H9 (cell line): Measurements from ENCODE around the gene ZC3H18. TPM values are rescaled to one million over a fixed set of nuclear protein-coding genes. Genes with fewer than 3 reads are reported as not detected.

Experiments
- DNase-seq: peaks from one replicate; pipeline ENCODE4 v3.0.0-alpha.2; 2017
- H2AFZ ChIP-seq: one replicate; pipeline ENCODE4 v1.6.1; 2013; ENCODE audit warnings: mild to moderate bottlenecking, low read length, control low read depth, moderate library complexity
- H2AK5ac ChIP-seq: 2 replicates; pipeline ENCODE4 v1.6.1; 2013; ENCODE audit warnings: low read length, control low read depth, mixed read lengths; ENCODE audit not compliant: insufficient read length
- H2BK120ac ChIP-seq: one replicate; pipeline ENCODE4 v1.6.1; 2013; ENCODE audit warnings: low read depth, mild to moderate bottlenecking, low read length, control low read depth, inconsistent platforms; ENCODE audit not compliant: poor library complexity, severe bottlenecking
- H2BK12ac ChIP-seq: 2 replicates; pipeline ENCODE4 v1.6.1; 2013; ENCODE audit warnings: low read length, control low read depth, mixed read lengths, low read depth; ENCODE audit not compliant: insufficient read length
- H2BK15ac ChIP-seq: 2 replicates; pipeline ENCODE4 v1.6.1; 2013; ENCODE audit warnings: low read depth, low read length, control low read depth
- H2BK20ac ChIP-seq: one replicate; pipeline ENCODE4 v1.6.1; 2013; ENCODE audit warnings: low read depth, mild to moderate bottlenecking, low read length, control low read depth, inconsistent platforms; ENCODE audit not compliant: poor library complexity, severe bottlenecking
- H2BK5ac ChIP-seq: 2 replicates; pipeline ENCODE4 v1.6.1; 2013; ENCODE audit warnings: low read length, control low read depth, mixed read lengths; ENCODE audit not compliant: insufficient read length
- H3K14ac ChIP-seq: 2 replicates; pipeline ENCODE4 v1.6.1; 2013; ENCODE audit warnings: low read length, control low read depth; ENCODE audit not compliant: insufficient read depth
- H3K18ac ChIP-seq: 2 replicates; pipeline ENCODE4 v1.6.1; 2013; ENCODE audit warnings: low read depth, mild to moderate bottlenecking, mixed read lengths, low read length, control low read depth; ENCODE audit not compliant: insufficient read length
- H3K23ac ChIP-seq: 2 replicates; pipeline ENCODE4 v1.6.1; 2013; ENCODE audit warnings: low read length, control low read depth, mixed read lengths, low read depth; ENCODE audit not compliant: insufficient read length
- H3K23me2 ChIP-seq: 2 replicates; pipeline ENCODE4 v1.6.1; 2013; ENCODE audit warnings: low read depth, mild to moderate bottlenecking, mixed read lengths, low read length, control low read depth; ENCODE audit not compliant: insufficient read length, poor library complexity, severe bottlenecking
- H3K27ac ChIP-seq: 2 replicates; pipeline ENCODE4 v1.5.1; 2013; ENCODE audit warnings: low read length, control low read depth, mixed read lengths, low read depth; ENCODE audit not compliant: insufficient read length
- H3K27me3 ChIP-seq: 2 replicates; pipeline ENCODE4 v1.6.1; 2013; ENCODE audit warnings: low read length, control low read depth, inconsistent platforms; ENCODE audit not compliant: insufficient read depth
- H3K4ac ChIP-seq: 2 replicates; pipeline ENCODE4 v1.6.1; 2013; ENCODE audit warnings: low read depth, mild to moderate bottlenecking, control low read depth, inconsistent platforms, low read length, moderate library complexity
- H3K4me1 ChIP-seq: 2 replicates; pipeline ENCODE4 v1.6.1; 2013; ENCODE audit warnings: low read length, control low read depth, inconsistent platforms; ENCODE audit not compliant: insufficient read depth
- H3K4me2 ChIP-seq: 2 replicates; pipeline ENCODE4 v1.6.1; 2013; ENCODE audit warnings: low read length, control low read depth, mixed read lengths; ENCODE audit not compliant: insufficient read length, insufficient read depth
- H3K56ac ChIP-seq: 2 replicates; pipeline ENCODE4 v1.6.1; 2013; ENCODE audit warnings: low read depth, mild to moderate bottlenecking, mixed read lengths, low read length, control low read depth; ENCODE audit not compliant: insufficient read length
- H3K79me1 ChIP-seq: 2 replicates; pipeline ENCODE4 v1.6.1; 2013; ENCODE audit warnings: low read depth, mild to moderate bottlenecking, moderate library complexity, low read length, control low read depth, inconsistent platforms; ENCODE audit not compliant: insufficient read depth, poor library complexity, severe bottlenecking
- H3K79me2 ChIP-seq: 2 replicates; pipeline ENCODE4 v1.6.1; 2013; ENCODE audit warnings: low read length, control low read depth, inconsistent platforms; ENCODE audit not compliant: insufficient read depth
- H3K9ac ChIP-seq: 2 replicates; pipeline ENCODE4 v1.6.1; 2013; ENCODE audit warnings: low read length, control low read depth, mixed read lengths; ENCODE audit not compliant: insufficient read length; ENCODE audit errors: extremely low read depth
- H3K9me3 ChIP-seq: one replicate; pipeline ENCODE4 v1.6.1; 2013; ENCODE audit warnings: low read depth, low read length, inconsistent platforms; ENCODE audit not compliant: control insufficient read depth
- H3T11ph ChIP-seq: one replicate; pipeline ENCODE4 v1.6.1; 2013; ENCODE audit warnings: mild to moderate bottlenecking, low read length, control low read depth, inconsistent platforms
- H4K20me1 ChIP-seq: one replicate; pipeline ENCODE4 v1.6.1; 2013; ENCODE audit not compliant: control insufficient read depth, insufficient read length, insufficient read depth
- H4K5ac ChIP-seq: 2 replicates; pipeline ENCODE4 v1.6.1; 2013; ENCODE audit warnings: low read depth, mild to moderate bottlenecking, mixed read lengths, low read length, control low read depth; ENCODE audit not compliant: insufficient read length
- H4K8ac ChIP-seq: replicated peaks from 2 replicates; pipeline ENCODE4 v1.6.1; 2013; ENCODE audit warnings: low read length, control low read depth, mixed read lengths, low read depth; ENCODE audit not compliant: insufficient read length
- H4K91ac ChIP-seq: 2 replicates; pipeline ENCODE4 v1.6.1; 2013; ENCODE audit warnings: low read depth, mild to moderate bottlenecking, moderate library complexity, mixed read lengths, low read length, control low read depth; ENCODE audit not compliant: insufficient read length
- H3K27ac Mint-ChIP-seq, 3 experiments: 2 replicates in 2 of 3; 3 replicates in 1 of 3; pipeline ENCODE4 v1.8.0; 2020 to 2021; ENCODE audit warnings: mixed read lengths in 3 of 3, mild to moderate bottlenecking in 1 of 3, moderate library complexity in 1 of 3
- H3K27me3 Mint-ChIP-seq: 2 replicates; pipeline ENCODE4 v1.8.0; 2021; ENCODE audit warnings: low read depth, mild to moderate bottlenecking, moderate library complexity, mixed read lengths
- H3K36me3 Mint-ChIP-seq, 3 experiments: 2 replicates in 2 of 3; 3 replicates in 1 of 3; pipeline ENCODE4 v1.8.0; 2020 to 2021; ENCODE audit warnings: low read depth in 3 of 3, mixed read lengths in 3 of 3; ENCODE audit not compliant: insufficient read depth in 1 of 3
- H3K4me1 Mint-ChIP-seq, 2 experiments: 2 replicates each; pipeline ENCODE4 v1.8.0; 2020; ENCODE audit warnings: mixed read lengths in 2 of 2
- H3K4me3 Mint-ChIP-seq, 2 experiments: 2 replicates in 1 of 2; 3 replicates in 1 of 2; pipeline ENCODE4 v1.8.0; 2020 to 2021; ENCODE audit warnings: mild to moderate bottlenecking in 2 of 2, mixed read lengths in 2 of 2, moderate library complexity in 1 of 2
- H3K9me3 Mint-ChIP-seq, 2 experiments: 2 replicates in 1 of 2; 3 replicates in 1 of 2; pipeline ENCODE4 v1.8.0; 2020; ENCODE audit warnings: mild to moderate bottlenecking in 2 of 2, mixed read lengths in 2 of 2, moderate library complexity in 1 of 2
- CTCF ChIP-seq: fragments of 200-600 bp; sonication (generic); conservative IDR thresholded peaks from 3 replicates; pipeline ENCODE4 v1.8.0; 2021; ENCODE audit warnings: antibody characterized with exemption, mild to moderate bottlenecking
- WGBS: extraction: QIAGEN DNeasy Blood & Tissue Kit; methylation state at CpG from one replicate; pipeline ENCODE4 v1.1.7; 2013; ENCODE audit warnings: missing lambda C conversion rate, low lambda C conversion rate, mixed read lengths; ENCODE audit not compliant: insufficient read length; ENCODE audit errors: extremely low coverage; 5-methylcytosine and 5-hydroxymethylcytosine counted together
- total RNA-seq: library from RNA; stranded (reverse); gene quantifications from 2 replicates; pipeline ENCODE4 v1.2.1, GENCODE V29; 2021

ZC3H18 gene
- total RNA-seq, 1 experiment from 2014 or later: 69.7 TPM

- Histone ChIP-seq H3K56ac (no peak overlapping the region), H3K79me1 (no peaks in the 10 kb centered on the region), H2AFZ (no peak overlapping the region), H3K27ac (no peak overlapping the region), H3K14ac (no peak overlapping the region), H3K9me3 (no peaks in the 10 kb centered on the region), H4K91ac (no peak overlapping the region), H2BK5ac (no peak overlapping the region), H3K79me2 (no peaks in the 10 kb centered on the region), H2BK15ac (no peak overlapping the region), H2AK5ac (no peak overlapping the region), H4K20me1 (no peaks in the 10 kb centered on the region), H4K5ac (no peak overlapping the region), H3K18ac (no peak overlapping the region), H3K23ac (no peak overlapping the region), H2BK120ac (no peak overlapping the region), H3T11ph (no peak overlapping the region), H3K4me1 (no peaks in the 10 kb centered on the region), H4K8ac (no peak overlapping the region), H3K4ac (no peak overlapping the region), H3K27me3 (no peaks in the 10 kb centered on the region), H2BK12ac (no peak overlapping the region), H3K23me2 (peaks cover 15% of the 10 kb centered on the region), H2BK20ac (no peak overlapping the region), H3K4me2 (no peak overlapping the region), H3K9ac (no peak overlapping the region)
- H3K4me3 Mint-ChIP-seq: no peak overlapping the region
- no peak for TF ChIP-seq CTCF
- WGBS: no CpG with 5 or more reads among the region's 16 CpGs
- H3K4me1 Mint-ChIP-seq: peaks cover 0 to 22% of the 10 kb centered on the region in 2 experiments; a peak in 3 of 4 replicates
- no peak overlapping the region for H3K27ac Mint-ChIP-seq
- no peak for DNase-seq
- peaks cover 7% of the 10 kb centered on the region for H3K27me3 Mint-ChIP-seq
- peaks cover 13 to 48% (median 42%) of the 10 kb centered on the region in 3 experiments; a peak in 6 of 7 replicates for H3K36me3 Mint-ChIP-seq
- no peaks in the 10 kb centered on the region; a peak in 1 of 5 replicates for H3K9me3 Mint-ChIP-seq
These were observed 61.2 kb downstream of the ZC3H18 start for GRCh38 chr16:88631384-88631783.
